ENCODE data around the gene ZNF346. TPM values are rescaled to one million over a fixed set of nuclear protein-coding genes. Genes with fewer than 3 reads are reported as not detected.
"Not testable (repeated sequence)": the region's sequence is repeated elsewhere in the genome, so short reads cannot be mapped to it uniquely, and the experiment has no call there.

The ZNF346 gene
- total RNA-seq, 1 donor: 20.3 TPM

GRCh38 chr5:176987583-176987982 lies 34.9 kb upstream of the ZNF346 start:
- TF ChIP-seq, protein P1, sequence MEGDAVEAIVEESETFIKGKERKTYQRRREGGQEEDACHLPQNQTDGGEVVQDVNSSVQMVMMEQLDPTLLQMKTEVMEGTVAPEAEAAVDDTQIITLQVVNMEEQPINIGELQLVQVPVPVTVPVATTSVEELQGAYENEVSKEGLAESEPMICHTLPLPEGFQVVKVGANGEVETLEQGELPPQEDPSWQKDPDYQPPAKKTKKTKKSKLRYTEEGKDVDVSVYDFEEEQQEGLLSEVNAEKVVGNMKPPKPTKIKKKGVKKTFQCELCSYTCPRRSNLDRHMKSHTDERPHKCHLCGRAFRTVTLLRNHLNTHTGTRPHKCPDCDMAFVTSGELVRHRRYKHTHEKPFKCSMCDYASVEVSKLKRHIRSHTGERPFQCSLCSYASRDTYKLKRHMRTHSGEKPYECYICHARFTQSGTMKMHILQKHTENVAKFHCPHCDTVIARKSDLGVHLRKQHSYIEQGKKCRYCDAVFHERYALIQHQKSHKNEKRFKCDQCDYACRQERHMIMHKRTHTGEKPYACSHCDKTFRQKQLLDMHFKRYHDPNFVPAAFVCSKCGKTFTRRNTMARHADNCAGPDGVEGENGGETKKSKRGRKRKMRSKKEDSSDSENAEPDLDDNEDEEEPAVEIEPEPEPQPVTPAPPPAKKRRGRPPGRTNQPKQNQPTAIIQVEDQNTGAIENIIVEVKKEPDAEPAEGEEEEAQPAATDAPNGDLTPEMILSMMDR (IDR thresholded peaks at IDR 0.05; ENCODE audit: insufficient read depth, low read depth, low read length): no peak
- no peak for DNase-seq (ENCODE audit: low read depth)
- H3K4me3 ChIP-seq (ENCODE audit: low read depth, low read length): no peak overlapping the region

DNA sequence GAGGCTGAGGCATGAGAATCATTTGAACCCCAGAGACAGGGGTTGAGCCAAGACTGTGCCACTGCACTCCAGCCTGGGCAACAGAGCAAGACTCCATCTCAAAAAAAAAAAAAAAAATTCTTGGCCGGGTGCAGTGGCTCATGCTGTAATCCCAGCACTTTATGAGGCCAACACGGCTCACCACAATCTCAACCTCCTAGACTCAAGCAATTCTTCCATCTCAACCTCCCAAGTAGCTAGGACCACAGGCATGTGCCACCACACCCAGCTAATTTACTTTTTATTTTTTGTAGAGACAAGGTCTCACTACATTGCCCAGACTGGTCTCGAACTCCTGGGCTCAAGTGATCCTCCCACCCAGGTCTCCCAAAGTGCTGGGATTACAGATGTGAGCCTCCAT lies 29.4 kb upstream of the ZNF346 start:
- peak; percentile 51 for DNase-seq (ENCODE audit: low read depth)
- not testable (repeated sequence) for H3K4me3 ChIP-seq (ENCODE audit: low read depth, low read length)

GRCh38 chr5:176994460-176995121 lies 27.9 kb upstream of the ZNF346 start:
- TF ChIP-seq, protein P1 (IDR thresholded peaks at IDR 0.05; ENCODE audit: insufficient read depth, low read depth, low read length): no peak
- H3K4me3 ChIP-seq (ENCODE audit: low read depth, low read length): no peak overlapping the region
- DNase-seq (ENCODE audit: low read depth): peak; percentile 94

GRCh38 chr5:176995122-176995490 lies 27.4 kb upstream of the ZNF346 start:
- H3K4me3 ChIP-seq (ENCODE audit: low read depth, low read length): no peak overlapping the region
- DNase-seq (ENCODE audit: low read depth): no peak
- TF ChIP-seq, protein P1 (IDR thresholded peaks at IDR 0.05; ENCODE audit: insufficient read depth, low read depth, low read length): no peak

DNA sequence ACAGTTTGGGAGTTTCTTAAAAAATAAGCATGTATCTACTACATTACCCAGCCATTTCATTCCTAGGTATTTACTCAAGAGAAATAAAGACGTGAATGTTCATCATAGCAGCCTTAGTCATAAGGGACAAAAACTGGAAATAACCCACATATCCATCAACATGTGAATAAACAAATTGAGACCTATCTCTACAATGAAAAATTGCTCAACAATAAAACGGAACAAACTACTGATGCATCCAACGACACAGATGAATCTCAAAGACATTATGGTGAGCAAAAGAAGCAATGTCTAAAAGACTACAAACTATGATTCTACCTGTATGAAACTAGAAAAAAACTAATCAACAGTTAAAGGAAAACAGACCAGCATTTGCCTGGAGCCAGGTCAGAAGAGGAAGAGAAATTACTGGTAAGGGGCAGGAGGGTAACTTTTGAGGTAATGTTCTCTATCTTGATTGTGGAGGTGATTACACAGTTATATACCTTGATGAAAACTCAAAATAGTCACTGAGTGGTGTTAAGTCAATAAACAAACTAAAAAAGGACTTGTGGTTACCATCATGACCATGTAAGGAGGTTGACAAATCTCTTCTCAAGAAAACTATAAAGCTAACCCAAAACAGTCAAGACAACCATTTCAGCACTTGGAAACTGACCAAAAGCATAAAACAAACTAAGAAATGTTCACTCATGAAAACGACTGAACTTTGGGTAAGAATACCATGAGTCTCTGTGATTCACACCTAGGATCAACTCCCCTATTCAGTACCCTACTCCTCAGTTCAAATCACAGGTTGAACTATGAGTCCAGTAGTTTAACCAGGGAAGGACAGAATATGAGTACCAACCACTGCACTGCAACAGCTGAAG lies 26.4 kb upstream of the ZNF346 start:
- no peak overlapping the region for H3K4me3 ChIP-seq (ENCODE audit: low read depth, low read length)
- TF ChIP-seq, protein P1 (IDR thresholded peaks at IDR 0.05; ENCODE audit: insufficient read depth, low read depth, low read length): no peak
- peak; percentile 87 for DNase-seq (ENCODE audit: low read depth)

- TF ChIP-seq, protein P1 (IDR thresholded peaks at IDR 0.05; ENCODE audit: insufficient read depth, low read depth, low read length): no peak
- peak; percentile 15 for DNase-seq (ENCODE audit: low read depth)
Observed at GRCh38 chr5:176996780-176997179, 25.7 kb upstream of the ZNF346 start.

GRCh38 chr5:176998828-176999227 lies 23.7 kb upstream of the ZNF346 start:
- TF ChIP-seq, protein P1 (IDR thresholded peaks at IDR 0.05; ENCODE audit: insufficient read depth, low read depth, low read length): no peak
- H3K4me3 ChIP-seq (ENCODE audit: low read depth, low read length): no peak overlapping the region
- no peak for DNase-seq (ENCODE audit: low read depth)

More at GRCh38 chr5:176996780-176997179, 25.7 kb upstream of the ZNF346 start:
- no peak overlapping the region for H3K4me3 ChIP-seq (ENCODE audit: low read depth, low read length)

- H3K4me3 ChIP-seq (ENCODE audit: low read depth, low read length); DNase-seq (ENCODE audit: low read depth): not testable (repeated sequence)
Observed at GRCh38 chr5:176999526-176999925, 23.0 kb upstream of the ZNF346 start.

All from fibroblast of villous mesenchyme (primary cell).